ENCODE measurements around the gene FA2H.
"Not testable (repeated sequence)": the region's sequence is repeated elsewhere in the genome, so short reads cannot be mapped to it uniquely, and the experiment has no call there.

- not testable (repeated sequence) for TF ChIP-seq JUND (IDR thresholded peaks at IDR 0.05; ENCODE audit: low read depth, low read length); GABPA (IDR thresholded peaks at IDR 0.05; ENCODE audit: low read depth); CBFB (IDR thresholded peaks at IDR 0.05; ENCODE audit: low read depth)
These were observed 36.6 kb upstream of the FA2H start for GRCh38 chr16:74811216-74811615.
